GM19455 (cell line): Measurements from ENCODE around the gene DLG5.

ENCODE experiments used
- ATAC-seq: cut with Tn5 transposase; IDR thresholded peaks from one replicate; pipeline ENCODE4 v1.9.1; 2021; ENCODE audit not compliant: unreplicated experiment

DLG5 gene

GRCh38 chr10:77896058-77896457 is 30.5 kb downstream of the DLG5 start:
- no peak for ATAC-seq

GRCh38 chr10:77894058-77894457 is 32.5 kb downstream of the DLG5 start:
- ATAC-seq = no peak

- no peak for ATAC-seq
Measured at GRCh38 chr10:77893386-77893785, 33.2 kb downstream of the DLG5 start.

- ATAC-seq = no peak
Measured at GRCh38 chr10:77892761-77893160, 33.8 kb downstream of the DLG5 start.

GRCh38 chr10:77892021-77892739 is 34.4 kb downstream of the DLG5 start:
- no peak for ATAC-seq

- ATAC-seq = no peak
Measured at GRCh38 chr10:77890097-77890496, 36.5 kb downstream of the DLG5 start.

GRCh38 chr10:77889277-77889903 is 37.2 kb downstream of the DLG5 start:
- ATAC-seq = no peak

GRCh38 chr10:77888356-77888703 is 38.2 kb downstream of the DLG5 start:
- ATAC-seq = no peak

- no peak for ATAC-seq
Measured at GRCh38 chr10:77887631-77888355, 38.8 kb downstream of the DLG5 start.

GRCh38 chr10:77886795-77887355 is 39.7 kb downstream of the DLG5 start:
- no peak for ATAC-seq

GRCh38 chr10:77884181-77884580 is 42.4 kb downstream of the DLG5 start:
- ATAC-seq = no peak

- no peak for ATAC-seq
Measured at GRCh38 chr10:77881636-77882035, 44.9 kb downstream of the DLG5 start.

- no peak for ATAC-seq
Measured at GRCh38 chr10:77881222-77881621, 45.3 kb downstream of the DLG5 start.

- no peak for ATAC-seq
Measured at GRCh38 chr10:77879710-77880109, 46.8 kb downstream of the DLG5 start.

GRCh38 chr10:77879065-77879464 is 47.5 kb downstream of the DLG5 start:
- no peak for ATAC-seq

- no peak for ATAC-seq
Measured at GRCh38 chr10:77877441-77878344, 48.9 kb downstream of the DLG5 start.

GRCh38 chr10:77875730-77876129 is 50.8 kb downstream of the DLG5 start:
- ATAC-seq = no peak

GRCh38 chr10:77874872-77875271 is 51.7 kb downstream of the DLG5 start:
- no peak for ATAC-seq

- ATAC-seq = peak; percentile 86
Measured at GRCh38 chr10:77873536-77874380, 52.8 kb downstream of the DLG5 start.

GRCh38 chr10:77872947-77873535 is 53.5 kb downstream of the DLG5 start:
- ATAC-seq = no peak
